MM.1S (cell line): Measurements from ENCODE around the gene CHURC1.

Source experiments
- EZH2phosphoT487 ChIP-seq: fragments of 300-600 bp; sonication (generic); IDR thresholded peaks from 2 replicates; pipeline ENCODE4 v1.6.1; 2018; ENCODE audit warnings: antibody characterized with exemption, low read length
- TF ChIP-seq, protein P1 (sequence below): fragments of 300-600 bp; sonication (generic); IDR thresholded peaks from 2 replicates; pipeline ENCODE4 v1.5.1; 2016; ENCODE audit warnings: antibody characterized with exemption, low read length, mixed read lengths

GRCh38 chr14:64932231-64932630 is 18.0 kb downstream of the CHURC1 start:
- TF ChIP-seq, protein P1, sequence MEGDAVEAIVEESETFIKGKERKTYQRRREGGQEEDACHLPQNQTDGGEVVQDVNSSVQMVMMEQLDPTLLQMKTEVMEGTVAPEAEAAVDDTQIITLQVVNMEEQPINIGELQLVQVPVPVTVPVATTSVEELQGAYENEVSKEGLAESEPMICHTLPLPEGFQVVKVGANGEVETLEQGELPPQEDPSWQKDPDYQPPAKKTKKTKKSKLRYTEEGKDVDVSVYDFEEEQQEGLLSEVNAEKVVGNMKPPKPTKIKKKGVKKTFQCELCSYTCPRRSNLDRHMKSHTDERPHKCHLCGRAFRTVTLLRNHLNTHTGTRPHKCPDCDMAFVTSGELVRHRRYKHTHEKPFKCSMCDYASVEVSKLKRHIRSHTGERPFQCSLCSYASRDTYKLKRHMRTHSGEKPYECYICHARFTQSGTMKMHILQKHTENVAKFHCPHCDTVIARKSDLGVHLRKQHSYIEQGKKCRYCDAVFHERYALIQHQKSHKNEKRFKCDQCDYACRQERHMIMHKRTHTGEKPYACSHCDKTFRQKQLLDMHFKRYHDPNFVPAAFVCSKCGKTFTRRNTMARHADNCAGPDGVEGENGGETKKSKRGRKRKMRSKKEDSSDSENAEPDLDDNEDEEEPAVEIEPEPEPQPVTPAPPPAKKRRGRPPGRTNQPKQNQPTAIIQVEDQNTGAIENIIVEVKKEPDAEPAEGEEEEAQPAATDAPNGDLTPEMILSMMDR = no peak
- TF ChIP-seq EZH2phosphoT487 = no peak
